NCI-H510A treated with DMSO at 0.1 percent for 48 hours (cell line): ENCODE results near the gene SLC35F4.

Source experiments
- DNase-seq: peaks from one replicate; lab custom pipeline; 2025; lab: John Stamatoyannopoulos, UW

The SLC35F4 gene

GRCh38 chr14:57848353-57848752, 17.5 kb downstream of the SLC35F4 start:
- no peak for DNase-seq

GRCh38 chr14:57847706-57848105, 18.2 kb downstream of the SLC35F4 start:
- DNase-seq, result no peak

GRCh38 chr14:57847096-57847495, 18.8 kb downstream of the SLC35F4 start:
- DNase-seq, result no peak

GRCh38 chr14:57846596-57846995, 19.3 kb downstream of the SLC35F4 start:
- DNase-seq, result no peak

GRCh38 chr14:57845802-57846531, 19.9 kb downstream of the SLC35F4 start:
- DNase-seq, result no peak

GRCh38 chr14:57845316-57845715, 20.6 kb downstream of the SLC35F4 start:
- no peak for DNase-seq

- DNase-seq, result no peak
Observed at GRCh38 chr14:57837267-57837666, 28.6 kb downstream of the SLC35F4 start.

GRCh38 chr14:57835766-57836165, 30.1 kb downstream of the SLC35F4 start:
- no peak for DNase-seq

GRCh38 chr14:57834961-57835360, 30.9 kb downstream of the SLC35F4 start:
- DNase-seq, result no peak

GRCh38 chr14:57834001-57834598, 31.8 kb downstream of the SLC35F4 start:
- DNase-seq, result no peak

- DNase-seq, result no peak
Observed at GRCh38 chr14:57833323-57833722, 32.6 kb downstream of the SLC35F4 start.

GRCh38 chr14:57831981-57832380, 33.9 kb downstream of the SLC35F4 start:
- no peak for DNase-seq

GRCh38 chr14:57828713-57829112, 37.2 kb downstream of the SLC35F4 start:
- DNase-seq, result no peak

GRCh38 chr14:57823015-57823660, 42.8 kb downstream of the SLC35F4 start:
- no peak for DNase-seq

- no peak for DNase-seq
Observed at GRCh38 chr14:57822081-57822480, 43.8 kb downstream of the SLC35F4 start.

- no peak for DNase-seq
Observed at GRCh38 chr14:57820581-57820980, 45.3 kb downstream of the SLC35F4 start.

GRCh38 chr14:57818511-57818910, 47.4 kb downstream of the SLC35F4 start:
- no peak for DNase-seq

- no peak for DNase-seq
Observed at GRCh38 chr14:57816568-57817284, 49.2 kb downstream of the SLC35F4 start.

- no peak for DNase-seq
Observed at GRCh38 chr14:57814726-57815125, 51.2 kb downstream of the SLC35F4 start.

- no peak for DNase-seq
Observed at GRCh38 chr14:57812741-57813140, 53.2 kb downstream of the SLC35F4 start.

GRCh38 chr14:57811998-57812546, 53.8 kb downstream of the SLC35F4 start:
- no peak for DNase-seq

GRCh38 chr14:57809808-57810207, 56.1 kb downstream of the SLC35F4 start:
- no peak for DNase-seq
